ENCODE data around the gene OR1I1. TPM values are rescaled to one million over a fixed set of nuclear protein-coding genes. Genes with fewer than 3 reads are reported as not detected.

Gene OR1I1
- total RNA-seq, 1 donor from 2014 or later: not detected

Other genes starting within 250 kb of the OR1I1 start
- gene OR7A5, start 247.0 kb upstream of the OR1I1 start, total RNA-seq: not detected in 2 replicates
- not detected in 2 replicates for gene OR7C1, start 247.0 kb upstream of the OR1I1 start, total RNA-seq
- gene OR7A10, start 233.3 kb upstream of the OR1I1 start, total RNA-seq: not detected in 2 replicates
- gene OR7A17, start 196.1 kb upstream of the OR1I1 start, total RNA-seq: not detected in 2 replicates
- not detected in 2 replicates for gene OR7C2, start 140.7 kb upstream of the OR1I1 start, total RNA-seq
- gene SLC1A6, start 102.3 kb upstream of the OR1I1 start, total RNA-seq: not detected in 2 replicates
- gene CASP14, start 32.7 kb upstream of the OR1I1 start, total RNA-seq: not detected in 2 replicates
- gene SYDE1, start 25.2 kb downstream of the OR1I1 start, total RNA-seq: 0.41 and 0.55 TPM in 2 replicates
- not detected in 2 replicates for gene NOTCH3, start 118.8 kb downstream of the OR1I1 start, total RNA-seq
- gene EPHX3, start 150.2 kb downstream of the OR1I1 start, total RNA-seq: 0.11 TPM in 1 of 2 replicates, not detected in the other